Mesodermal cell (in vitro differentiated cells): ENCODE results near the gene CHD9NB.

Source experiments
- H3K27ac ChIP-seq: 2 replicates; pipeline ENCODE4 v1.7.0; 2013; ENCODE audit warnings: mild to moderate bottlenecking, low read depth, low read length, moderate library complexity; ENCODE audit not compliant: severe bottlenecking
- H3K36me3 ChIP-seq: 2 replicates; pipeline ENCODE4 v1.7.1; 2013; ENCODE audit warnings: mild to moderate bottlenecking, low read length, moderate library complexity; ENCODE audit not compliant: control insufficient read depth, insufficient read depth
- H3K4me1 ChIP-seq: one replicate; pipeline ENCODE4 v1.7.1; 2013; ENCODE audit warnings: mild to moderate bottlenecking, low read length; ENCODE audit not compliant: insufficient read depth, control insufficient read depth, poor library complexity, severe bottlenecking
- H3K4me3 ChIP-seq: 2 replicates; pipeline ENCODE4 v1.7.0; 2013; ENCODE audit warnings: low read length, control low read depth, mild to moderate bottlenecking; ENCODE audit not compliant: insufficient read depth, poor library complexity, severe bottlenecking; ENCODE audit errors: extremely low read depth
- H3K9me3 ChIP-seq: 2 replicates; pipeline ENCODE4 v1.7.1; 2013; ENCODE audit warnings: mild to moderate bottlenecking, low read length, moderate library complexity; ENCODE audit not compliant: control insufficient read depth
- WGBS, 2 experiments: methylation state at CpG; one replicate each; pipeline ENCODE4 v1.1.5; 2013; ENCODE audit warnings: missing lambda C conversion rate in 2 of 2; ENCODE audit not compliant: insufficient coverage in 2 of 2; 5-methylcytosine and 5-hydroxymethylcytosine counted together

Gene CHD9NB

DNA sequence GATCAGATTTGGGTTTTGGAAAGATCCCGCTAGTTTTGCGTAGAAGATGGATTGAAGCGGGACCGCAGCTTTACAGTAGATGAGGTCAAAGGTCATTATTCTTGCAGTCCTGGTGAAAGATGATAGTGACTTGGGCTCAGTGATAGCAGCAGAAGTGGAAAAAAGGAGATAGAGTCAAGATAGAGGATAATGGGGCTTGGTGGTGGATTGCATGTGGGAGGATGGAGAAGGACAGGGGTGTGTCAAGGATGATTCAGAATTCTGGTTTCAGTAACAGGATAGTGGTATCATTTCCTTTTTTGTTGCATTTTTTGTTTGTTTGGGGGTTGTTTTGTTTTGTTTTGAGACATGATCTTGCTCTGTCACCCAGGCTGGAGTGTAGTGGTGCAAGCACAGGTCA lies 28.7 kb downstream of the CHD9NB start:
- no peaks in the 10 kb centered on the region for H3K9me3 ChIP-seq
- whole genome bisulfite sequencing, 2 experiments: 95 to 99% methylated on average over 4 of the region's 4 CpGs
- H3K27ac ChIP-seq: no peak overlapping the region
- no peaks in the 10 kb centered on the region for H3K36me3 ChIP-seq
- no peak overlapping the region for H3K4me3 ChIP-seq
- no peaks in the 10 kb centered on the region for H3K4me1 ChIP-seq

DNA sequence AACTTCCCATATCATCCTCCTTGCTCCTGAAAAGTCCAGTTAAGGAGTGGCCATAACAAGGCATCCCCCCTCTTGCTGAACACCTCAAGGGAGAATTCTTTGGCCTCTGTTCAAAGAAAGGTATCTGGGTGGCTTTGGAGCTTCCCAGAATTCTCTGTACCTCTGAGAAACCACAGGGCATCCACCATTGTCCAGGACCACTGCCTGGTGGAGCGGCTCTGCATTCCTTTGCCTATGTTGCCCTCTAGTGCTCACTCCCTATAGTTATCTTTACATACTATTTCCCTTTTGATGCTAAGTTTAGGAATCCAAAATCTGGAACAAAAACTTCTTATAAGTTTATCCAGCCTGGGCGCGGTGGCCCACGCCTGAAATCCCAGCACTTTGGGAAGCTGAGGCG lies 30.3 kb downstream of the CHD9NB start:
- Histone ChIP-seq H3K4me3 (no peak overlapping the region), H3K36me3 (no peaks in the 10 kb centered on the region), H3K27ac (no peak overlapping the region), H3K4me1 (no peaks in the 10 kb centered on the region), H3K9me3 (no peaks in the 10 kb centered on the region)
- 7 to 12% methylated on average over 5 of the region's 5 CpGs for WGBS, 2 experiments

DNA sequence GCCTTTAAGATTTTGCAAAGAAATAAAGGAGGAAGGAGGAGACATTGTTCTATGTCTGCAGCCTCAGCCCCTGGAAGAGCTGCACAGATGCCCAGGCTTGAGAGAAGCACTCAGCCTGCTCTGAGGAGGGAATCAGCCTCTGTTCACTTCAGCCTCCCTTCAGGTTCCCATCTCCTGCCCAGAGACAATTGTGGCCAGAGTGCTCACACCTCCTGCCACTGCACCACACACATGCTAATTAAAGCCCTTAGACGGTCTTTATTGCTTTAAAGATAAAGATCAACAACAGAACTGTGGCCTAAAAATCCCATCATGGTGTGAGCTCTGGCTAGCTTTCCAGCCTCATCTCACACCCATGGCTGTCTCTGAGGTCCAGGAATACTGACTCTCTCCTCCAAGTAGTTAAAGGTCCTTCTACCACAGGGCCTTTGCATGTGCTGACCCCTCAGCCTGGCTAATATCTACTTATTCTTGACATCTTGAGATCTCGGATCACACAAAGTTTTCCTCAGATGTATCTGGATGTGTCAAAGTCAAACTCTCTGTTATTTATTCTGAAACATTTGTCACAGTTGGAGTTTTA lies 33.8 kb downstream of the CHD9NB start:
- WGBS, 2 experiments: 83 to 90% methylated on average over 1 to 2 of the region's 2 CpGs
- Histone ChIP-seq H3K9me3 (no peaks in the 10 kb centered on the region), H3K27ac (no peak overlapping the region), H3K4me3 (no peak overlapping the region), H3K4me1 (no peaks in the 10 kb centered on the region), H3K36me3 (no peaks in the 10 kb centered on the region)

DNA sequence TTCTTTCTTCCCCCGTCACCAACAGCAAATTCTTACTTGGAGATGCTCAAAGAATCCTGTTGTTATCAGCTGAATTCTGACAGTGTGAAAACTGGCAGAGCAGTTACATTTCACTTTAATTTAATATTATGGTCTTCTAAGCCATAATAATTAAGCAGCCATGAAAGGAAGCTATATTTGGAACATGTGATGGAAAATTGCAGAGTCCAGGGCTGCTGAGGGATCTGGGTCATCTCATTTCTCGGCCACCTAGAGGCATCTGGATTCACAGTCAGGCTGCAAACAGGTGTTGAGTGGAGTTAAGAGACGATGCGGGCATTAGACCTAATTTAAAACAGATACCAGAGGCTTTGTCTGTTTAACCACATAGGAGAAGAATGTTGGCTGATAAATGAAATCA lies 38.4 kb downstream of the CHD9NB start:
- Histone ChIP-seq H3K27ac (no peak overlapping the region), H3K9me3 (no peaks in the 10 kb centered on the region), H3K36me3 (no peaks in the 10 kb centered on the region), H3K4me1 (no peaks in the 10 kb centered on the region), H3K4me3 (no peak overlapping the region)
- 70 to 90% methylated on average over 3 of the region's 4 CpGs for WGBS, 2 experiments

DNA sequence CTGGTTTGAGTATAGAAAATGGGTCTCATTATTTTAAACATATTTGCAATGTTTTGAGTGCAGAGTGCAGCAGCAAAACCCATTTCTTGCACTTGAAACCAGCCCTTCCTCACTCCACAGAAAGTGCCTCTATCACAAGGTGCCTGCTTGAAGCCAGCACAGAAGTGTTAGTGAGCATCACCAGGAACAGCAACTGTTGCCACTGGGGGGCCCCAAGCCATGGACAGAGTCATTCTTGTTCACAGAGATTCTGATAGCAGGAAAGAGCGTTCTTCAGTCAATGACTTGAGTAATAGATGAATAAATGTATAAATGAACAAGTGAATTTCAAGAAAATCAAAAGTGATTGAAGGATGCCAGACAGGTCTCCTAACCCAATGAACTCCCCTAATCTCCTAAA lies 45.6 kb downstream of the CHD9NB start:
- Histone ChIP-seq H3K4me3 (no peak overlapping the region), H3K27ac (no peak overlapping the region), H3K4me1 (no peaks in the 10 kb centered on the region), H3K36me3 (no peaks in the 10 kb centered on the region), H3K9me3 (no peaks in the 10 kb centered on the region)
- 75 to 100% methylated on average over 1 of the region's 1 CpG for WGBS, 2 experiments

DNA sequence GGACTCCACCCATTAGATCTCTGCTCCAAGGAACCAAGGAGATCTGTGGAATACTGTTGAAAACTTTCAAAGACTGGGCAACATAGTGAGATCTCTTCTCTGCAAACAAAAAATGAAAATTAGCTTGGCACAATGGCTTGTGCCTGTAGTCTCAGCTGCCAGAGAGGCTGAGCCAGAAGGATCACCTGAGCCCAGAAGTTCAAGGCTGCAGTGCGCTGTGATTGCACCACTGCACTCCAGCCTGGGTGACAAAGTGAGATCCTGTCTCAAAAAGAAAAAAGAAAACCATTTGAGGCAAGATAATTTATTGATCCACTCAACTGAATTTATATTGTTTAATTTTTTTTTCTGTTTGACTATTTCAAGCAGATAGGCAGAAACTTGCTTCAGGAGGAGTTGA lies 54.8 kb downstream of the CHD9NB start:
- H3K9me3 ChIP-seq: no peaks in the 10 kb centered on the region

DNA sequence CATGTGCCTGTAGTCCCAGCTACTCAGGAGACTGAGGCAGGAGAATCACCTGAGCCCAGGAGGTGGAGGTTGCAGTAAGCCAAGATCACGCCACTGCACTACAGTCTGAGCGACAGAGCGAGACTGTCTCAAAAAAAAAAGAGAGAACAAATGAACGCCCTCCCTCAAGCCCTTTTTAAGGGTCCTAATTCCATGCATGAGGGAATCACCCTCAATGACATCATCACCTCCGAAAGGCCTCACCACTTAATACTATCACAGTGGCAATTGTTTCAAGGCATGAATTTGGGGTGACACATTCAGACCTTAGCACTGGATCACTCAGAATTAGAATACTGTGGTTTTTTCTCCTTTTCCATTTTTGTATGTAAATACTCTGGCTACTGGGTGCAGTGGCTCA lies 57.8 kb downstream of the CHD9NB start:
- no peaks in the 10 kb centered on the region for H3K9me3 ChIP-seq
- H3K36me3 ChIP-seq: no peaks in the 10 kb centered on the region
- WGBS, 2 experiments: 87 to 88% methylated on average over 4 of the region's 5 CpGs
- no peak overlapping the region for H3K4me3 ChIP-seq
- no peak overlapping the region for H3K27ac ChIP-seq
- H3K4me1 ChIP-seq: no peaks in the 10 kb centered on the region

More for the DNA sequence above, 54.8 kb downstream of the CHD9NB start:
- Histone ChIP-seq H3K36me3 (no peaks in the 10 kb centered on the region), H3K4me1 (no peaks in the 10 kb centered on the region), H3K4me3 (no peak overlapping the region), H3K27ac (no peak overlapping the region)
- 100% methylated on average over 1 of the region's 1 CpG; no CpG with 5 or more reads in 1 of the 2 experiments for WGBS, 2 experiments

DNA sequence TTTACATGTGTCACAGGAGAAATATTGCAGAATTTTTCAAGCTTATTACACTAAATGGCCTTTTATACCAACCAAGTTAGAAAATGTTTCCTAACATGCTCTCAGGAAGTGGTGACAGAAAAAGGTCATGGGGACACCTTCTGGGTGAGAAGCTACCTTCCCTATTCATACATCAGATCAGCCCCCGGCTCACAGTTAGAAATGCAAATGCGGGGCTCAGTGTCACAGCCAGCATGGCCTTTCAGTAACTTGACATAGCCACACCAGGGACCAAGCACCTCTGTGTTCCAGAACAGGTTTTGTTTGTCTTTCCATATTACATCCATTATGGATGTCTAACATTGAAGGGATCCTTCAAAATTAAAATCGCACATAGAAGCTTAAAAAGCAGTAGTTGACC lies 59.5 kb downstream of the CHD9NB start:
- H3K4me3 ChIP-seq: no peak overlapping the region
- 33 to 50% methylated on average over 2 of the region's 3 CpGs for WGBS, 2 experiments
- H3K4me1 ChIP-seq: no peaks in the 10 kb centered on the region
- H3K9me3 ChIP-seq: no peaks in the 10 kb centered on the region
- H3K27ac ChIP-seq: no peak overlapping the region
- H3K36me3 ChIP-seq: no peaks in the 10 kb centered on the region

DNA sequence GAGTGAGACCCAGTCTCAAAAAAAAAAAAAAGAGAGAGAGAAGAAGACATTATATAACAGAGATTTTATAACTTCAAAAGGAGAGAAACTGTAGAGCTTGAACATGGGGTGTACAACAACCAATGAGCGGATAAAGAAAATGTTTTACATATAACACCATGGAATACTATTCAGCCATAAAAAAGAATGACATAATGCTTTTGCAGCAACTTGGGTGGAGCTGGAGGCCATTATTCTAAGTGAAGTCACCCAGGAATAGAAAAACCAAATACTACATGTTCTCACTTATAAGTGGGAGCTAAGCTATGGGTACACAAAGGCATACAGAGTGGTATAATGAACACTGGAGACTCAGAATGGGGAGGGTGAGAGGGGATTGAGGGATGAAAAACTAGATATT lies 61.1 kb downstream of the CHD9NB start:
- H3K27ac ChIP-seq: no peak overlapping the region
- WGBS, 2 experiments: no CpG with 5 or more reads among the region's 1 CpG
- no peaks in the 10 kb centered on the region for H3K36me3 ChIP-seq
- no peaks in the 10 kb centered on the region for H3K4me1 ChIP-seq
- no peaks in the 10 kb centered on the region for H3K9me3 ChIP-seq
- H3K4me3 ChIP-seq: no peak overlapping the region
